SH-SY5Y (cell line): ENCODE data around the gene PDZD2.

Experiments used
- GATA2 ChIP-seq: IDR thresholded peaks from 2 replicates; pipeline ENCODE4 v1.6.1; 2011; ENCODE audit warnings: mild to moderate bottlenecking, low read depth, low read length
- GATA3 ChIP-seq: IDR thresholded peaks from 2 replicates; pipeline ENCODE4 v1.6.1; 2011; ENCODE audit warnings: low read depth, mild to moderate bottlenecking, low read length, moderate library complexity

Gene PDZD2

DNA sequence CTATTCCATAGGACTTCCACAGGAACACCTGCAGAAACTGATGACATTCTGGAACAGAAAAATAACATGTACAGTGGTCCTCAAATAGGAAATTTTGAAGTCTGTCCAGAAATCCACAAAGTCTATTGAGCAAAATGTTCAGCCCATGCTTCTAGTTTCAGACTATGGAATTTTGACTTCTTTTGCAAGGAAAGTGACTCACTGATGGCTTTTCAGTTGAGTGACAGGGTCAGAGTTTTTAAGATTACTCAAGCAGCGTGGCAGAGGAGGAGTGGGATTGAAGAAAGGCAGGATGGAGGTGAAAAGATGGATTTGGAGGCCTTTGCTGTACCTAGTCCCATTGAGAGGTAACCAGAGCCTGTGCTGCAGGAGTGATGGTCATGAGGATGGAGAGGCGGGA lies 383.7 kb downstream of the PDZD2 start:
- TF ChIP-seq GATA3 (no peak), GATA2 (no peak)

DNA sequence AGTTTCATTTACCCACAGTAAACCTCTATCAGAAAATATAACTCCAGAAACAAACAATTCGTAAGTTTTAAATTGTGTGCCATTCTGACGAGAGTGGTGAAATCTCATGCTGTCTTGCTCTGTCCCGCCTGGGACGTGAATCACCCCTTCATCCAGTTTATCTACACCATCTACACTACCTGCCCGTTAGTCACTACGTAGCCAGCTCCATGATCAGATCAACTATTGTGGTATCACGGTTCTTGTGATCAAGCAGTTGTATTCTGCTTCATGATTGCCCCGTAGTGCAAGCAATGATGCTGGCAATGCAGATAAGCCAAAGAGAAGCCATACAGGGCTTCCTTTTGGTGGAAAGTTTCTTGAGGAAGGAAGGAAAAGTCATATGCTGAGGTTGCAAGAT lies 384.9 kb downstream of the PDZD2 start:
- TF ChIP-seq GATA2 = no peak
- no peak for TF ChIP-seq GATA3

DNA sequence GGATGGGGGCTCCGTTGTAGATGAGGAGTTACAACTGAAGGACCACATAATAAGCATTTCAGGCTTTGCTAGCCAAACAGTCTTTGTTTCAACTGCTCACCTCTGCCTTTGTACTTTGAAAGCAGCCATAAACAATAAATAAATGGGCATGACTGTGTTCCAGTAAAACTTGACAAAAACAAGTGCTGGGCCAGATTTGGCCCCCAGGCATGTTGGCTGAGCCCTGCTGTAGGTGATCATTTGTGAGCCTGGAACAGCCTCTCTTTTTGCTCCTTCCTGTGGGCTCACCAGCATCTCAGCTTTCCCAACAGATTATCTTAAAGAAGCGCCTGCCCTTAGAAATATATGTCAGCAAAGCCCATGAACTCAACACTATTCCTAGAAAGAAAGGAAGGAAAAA lies 385.8 kb downstream of the PDZD2 start:
- no peak for TF ChIP-seq GATA3
- TF ChIP-seq GATA2 = no peak

DNA sequence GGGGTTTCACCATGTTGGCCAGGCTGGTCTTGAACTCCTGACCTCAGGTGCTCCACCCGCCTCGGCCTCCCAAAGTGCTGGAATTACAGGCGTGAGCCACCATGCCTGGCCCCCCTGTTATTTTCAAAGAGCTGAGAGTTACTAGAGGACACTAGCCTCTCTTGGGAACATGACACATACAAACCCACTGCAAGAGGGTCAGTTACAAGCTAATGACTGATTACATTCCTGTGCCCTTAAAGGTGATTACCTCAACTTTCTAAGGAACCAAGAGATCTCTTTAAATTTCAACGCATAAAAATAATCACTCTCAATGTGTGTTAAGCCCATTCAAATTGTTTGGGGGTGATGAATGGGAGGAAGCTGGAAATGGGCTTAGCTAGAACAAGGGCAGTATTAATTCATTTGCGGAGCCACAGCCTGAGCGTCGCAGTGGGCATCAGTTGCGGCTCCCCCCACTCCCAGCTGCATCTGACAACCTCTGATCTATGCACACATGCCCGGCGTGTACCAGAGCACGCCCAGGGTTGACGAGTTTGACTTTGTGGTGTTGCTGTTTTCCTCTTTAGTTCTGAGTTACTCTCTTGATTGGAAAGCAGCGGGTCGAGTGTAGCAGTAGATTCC lies 388.3 kb downstream of the PDZD2 start:
- TF ChIP-seq GATA2 (no peak), GATA3 (no peak)

DNA sequence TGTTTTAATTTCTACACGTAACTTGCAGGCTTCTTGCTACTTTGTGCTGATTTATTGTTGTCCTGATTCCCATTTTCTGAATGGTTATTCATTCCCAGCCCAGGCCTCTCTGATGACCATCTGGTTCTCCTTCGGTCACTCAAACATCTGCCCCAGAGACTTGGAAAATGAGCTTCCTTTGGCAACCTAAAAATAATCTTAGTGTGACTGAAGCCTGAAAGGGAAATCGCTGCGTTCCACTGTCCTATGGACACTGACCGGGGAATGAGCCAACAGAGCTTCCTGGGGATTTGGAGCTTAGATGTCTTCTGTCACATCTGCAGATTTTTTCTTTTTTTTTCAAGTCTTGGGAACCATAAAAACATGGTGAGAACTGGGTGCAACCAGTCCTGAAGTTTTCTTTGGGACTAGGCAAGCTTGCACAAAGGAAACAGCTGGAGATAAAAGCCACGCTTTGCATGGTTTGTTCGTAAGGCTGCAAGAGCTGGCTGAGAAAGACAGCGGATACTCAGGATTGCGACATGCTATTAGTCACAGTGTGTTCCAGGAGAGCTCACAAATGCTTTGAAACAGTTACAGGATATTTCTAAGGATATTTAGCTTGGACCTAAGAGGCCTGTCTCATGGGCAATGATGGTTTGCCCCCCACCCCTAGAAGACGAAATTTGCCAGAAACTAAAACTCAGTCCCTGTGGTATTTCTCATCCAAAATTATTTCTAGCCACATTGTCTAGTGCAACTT lies 389.0 kb downstream of the PDZD2 start:
- TF ChIP-seq GATA3 (no peak), GATA2 (no peak)

DNA sequence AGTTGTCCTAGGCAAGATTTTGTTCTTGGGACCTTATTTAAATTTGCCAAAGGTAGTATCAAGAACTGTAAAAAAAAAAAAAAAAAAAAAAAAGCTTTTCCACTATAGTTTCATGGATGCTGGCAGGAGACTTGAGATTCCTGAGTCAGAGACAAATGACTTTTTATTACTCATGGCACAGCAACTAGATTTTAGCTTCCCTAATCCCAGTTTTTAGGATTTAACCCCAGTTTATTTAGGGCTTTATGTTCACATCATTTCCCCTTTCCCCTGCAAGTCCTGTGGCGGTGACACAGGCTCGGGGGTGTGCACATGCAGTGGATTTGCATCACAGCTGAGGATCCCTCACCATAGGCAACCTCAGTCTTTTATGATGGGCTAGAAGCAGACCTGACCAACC lies 390.3 kb downstream of the PDZD2 start:
- TF ChIP-seq GATA3 = no peak
- TF ChIP-seq GATA2 = no peak

DNA sequence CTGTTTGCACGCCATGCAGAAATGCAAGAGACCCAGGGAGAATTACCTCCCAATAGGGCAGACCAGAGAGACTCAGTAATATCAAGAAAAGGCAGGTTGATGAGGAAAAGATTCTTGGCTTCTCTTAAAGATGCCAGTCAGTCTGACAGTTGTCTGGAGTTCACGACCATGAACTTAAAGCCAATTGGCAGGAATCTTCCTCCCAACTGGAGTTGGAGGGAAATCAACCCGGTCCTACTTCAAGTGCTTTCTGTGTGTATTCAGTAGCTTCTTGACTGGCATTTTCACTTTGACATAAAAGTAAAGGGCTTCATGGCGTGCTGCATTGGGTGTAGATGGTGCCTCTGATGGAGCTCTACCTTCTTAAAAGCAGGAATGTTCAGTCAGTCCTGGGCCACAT lies 390.9 kb downstream of the PDZD2 start:
- TF ChIP-seq GATA3 (no peak), GATA2 (no peak)

DNA sequence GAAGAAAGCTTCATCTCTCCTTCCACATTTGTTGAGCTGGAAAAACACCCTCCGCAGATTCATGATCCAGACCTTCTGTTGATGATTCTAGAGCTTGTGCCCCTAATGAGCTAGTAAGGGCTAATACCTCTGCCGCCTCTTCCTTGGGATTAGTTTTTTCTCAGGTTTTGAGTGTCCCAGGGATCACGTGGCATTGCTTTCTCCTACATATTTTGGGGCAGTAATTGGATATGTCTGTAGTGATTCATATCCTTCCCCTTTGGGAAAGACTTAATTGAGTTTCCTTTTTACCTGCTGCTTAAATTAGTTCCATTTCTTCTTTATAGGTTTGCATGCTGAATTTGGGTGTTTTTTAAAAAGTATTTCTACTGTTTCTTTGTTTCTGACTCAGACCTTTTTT lies 391.3 kb downstream of the PDZD2 start:
- TF ChIP-seq GATA3 (no peak), GATA2 (no peak)

DNA sequence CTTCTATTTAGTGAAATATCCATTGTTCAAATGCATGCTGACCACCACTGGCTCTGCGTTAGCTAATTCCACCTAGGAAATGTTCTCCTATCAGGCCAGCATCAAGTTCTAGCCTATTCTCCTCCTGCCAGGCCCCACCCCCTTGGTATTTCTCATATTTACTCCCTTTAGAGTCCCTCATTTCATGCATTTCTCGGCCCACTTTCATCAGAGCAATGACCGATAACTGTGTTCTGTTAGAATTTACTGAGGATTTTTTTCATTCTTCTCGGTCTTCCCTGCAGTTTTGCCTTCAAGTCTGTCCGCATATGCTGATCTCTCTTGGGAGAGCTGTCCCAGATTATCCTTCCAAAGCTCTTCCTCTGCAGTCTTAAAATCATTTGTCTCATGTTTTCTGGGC lies 391.8 kb downstream of the PDZD2 start:
- TF ChIP-seq GATA3 = no peak
- no peak for TF ChIP-seq GATA2

DNA sequence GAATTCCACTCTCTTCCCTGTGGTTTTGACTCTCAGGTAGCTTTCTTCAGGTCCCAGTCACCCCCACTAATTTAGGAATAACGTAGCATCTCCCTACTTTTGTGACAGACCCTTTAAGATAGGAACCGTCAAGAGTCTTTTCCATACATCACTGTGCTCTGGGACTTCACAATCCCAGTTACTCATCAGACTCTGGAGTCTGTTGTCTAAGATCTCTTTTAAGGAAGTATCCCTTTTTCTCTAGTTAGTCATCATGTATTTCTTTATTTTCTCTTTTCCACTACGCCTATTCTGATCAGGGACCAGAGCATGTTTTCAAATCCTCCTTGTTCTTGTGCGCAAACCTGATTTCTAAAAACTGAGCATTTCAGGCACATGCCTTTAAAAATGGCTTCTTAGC lies 392.2 kb downstream of the PDZD2 start:
- TF ChIP-seq GATA2 (no peak), GATA3 (no peak)

DNA sequence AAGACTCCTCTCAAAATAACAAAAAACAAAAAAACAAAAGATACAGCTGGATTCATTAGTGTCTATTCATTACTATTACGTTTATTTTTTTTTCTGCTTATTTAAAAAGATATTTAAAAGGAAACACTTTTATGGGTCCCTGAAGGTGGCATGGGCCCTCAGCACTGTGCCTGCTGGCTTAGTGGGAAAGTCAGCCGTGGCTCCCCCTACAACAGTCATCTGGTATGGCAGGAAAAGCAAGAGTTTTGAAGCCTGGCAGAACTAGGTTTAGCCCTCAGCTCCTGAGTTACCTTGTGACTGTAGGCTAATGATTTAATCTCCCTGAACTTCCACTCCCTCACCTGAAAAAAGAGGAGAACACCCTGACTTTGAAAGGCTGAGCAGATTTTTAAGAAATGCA lies 399.6 kb downstream of the PDZD2 start:
- no peak for TF ChIP-seq GATA2
- TF ChIP-seq GATA3 = no peak

DNA sequence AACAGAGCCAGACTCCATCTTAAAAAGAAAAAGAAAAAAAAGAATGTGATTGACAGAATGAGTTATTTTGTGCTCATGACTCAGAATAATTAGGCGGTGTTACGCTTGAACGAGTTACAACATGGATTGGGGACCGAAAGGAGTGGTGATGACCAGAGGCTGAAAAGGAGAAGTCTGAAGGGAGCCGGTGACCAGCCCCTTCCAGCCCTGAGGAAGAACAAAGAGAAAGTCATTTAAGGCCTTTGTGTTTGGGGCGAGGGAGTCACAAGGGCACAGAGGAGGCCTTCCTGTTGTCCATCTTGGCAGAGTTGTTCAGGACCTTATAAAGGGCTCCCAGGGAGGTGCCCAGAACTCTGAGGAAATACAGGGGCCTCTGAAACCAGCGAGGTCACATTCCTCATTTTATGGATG lies 403.6 kb downstream of the PDZD2 start:
- no peak for TF ChIP-seq GATA3
- no peak for TF ChIP-seq GATA2

DNA sequence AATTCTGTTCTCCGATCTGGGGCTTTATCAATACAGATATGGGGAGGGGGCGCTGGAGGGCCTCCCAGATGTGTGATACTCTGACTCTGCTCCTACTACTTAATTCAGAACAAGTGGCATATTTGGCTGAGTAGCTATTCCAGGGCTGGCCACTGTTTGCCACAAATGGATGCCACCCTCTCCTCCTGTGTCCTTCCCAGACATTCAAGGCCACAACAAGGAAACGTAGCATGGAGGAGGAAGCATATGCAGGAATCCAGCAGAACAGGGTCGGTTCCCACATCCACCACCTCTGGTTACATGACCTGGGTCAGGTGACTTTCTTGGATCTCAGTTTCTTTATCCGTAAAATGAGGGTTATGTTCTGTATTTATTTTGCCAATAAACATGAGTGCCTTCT lies 404.2 kb downstream of the PDZD2 start:
- no peak for TF ChIP-seq GATA2
- TF ChIP-seq GATA3 = no peak

DNA sequence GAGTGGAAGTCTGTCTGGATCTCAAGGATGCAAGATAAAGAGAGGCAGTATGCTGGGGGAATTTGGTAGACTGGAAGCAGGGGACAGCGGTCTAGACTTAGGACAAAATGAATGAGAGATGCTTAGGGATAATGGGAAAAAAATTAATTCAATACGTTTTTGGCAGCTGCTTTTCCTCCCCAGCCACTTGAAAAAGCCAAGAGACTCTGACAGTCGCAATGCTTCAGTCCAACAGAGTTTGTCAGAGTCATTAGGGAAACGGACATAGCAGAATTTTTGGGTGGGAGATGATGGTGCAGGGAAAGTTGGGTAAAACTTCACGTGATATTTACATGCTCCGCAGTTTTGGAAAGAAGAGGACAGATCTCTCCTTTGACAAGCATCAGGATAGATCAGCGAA lies 405.5 kb downstream of the PDZD2 start:
- no peak for TF ChIP-seq GATA3
- no peak for TF ChIP-seq GATA2

DNA sequence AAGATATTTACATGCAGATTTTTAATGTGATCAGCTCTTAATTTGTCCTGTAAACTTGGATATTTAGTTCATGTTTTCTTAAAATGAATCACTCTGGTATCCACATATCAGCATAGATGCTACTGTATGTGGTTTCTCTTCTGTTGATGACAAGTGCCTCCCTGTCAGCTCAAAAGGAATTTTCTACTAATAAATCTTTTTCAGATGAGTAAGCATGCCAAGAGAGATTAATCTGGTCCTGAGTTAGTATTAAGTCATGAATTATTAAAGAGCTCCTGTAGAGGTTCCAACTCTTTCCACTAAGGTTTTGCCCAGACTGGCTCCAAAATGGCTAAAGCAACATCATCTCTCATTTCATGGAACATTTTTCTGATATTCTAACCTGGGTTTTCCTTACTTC lies 406.0 kb downstream of the PDZD2 start:
- no peak for TF ChIP-seq GATA2
- TF ChIP-seq GATA3 = no peak
